HCT116 (cell line): ENCODE measurements around the gene SURF6. TPM values are rescaled to one million over a fixed set of nuclear protein-coding genes. Genes with fewer than 3 reads are reported as not detected.

Source experiments
- ATAC-seq: fragments of 200-7000 bp; cut with Tn5 transposase; 2 replicates; pipeline ENCODE4 v1.9.1; 2020; ENCODE audit warnings: mild to moderate bottlenecking, moderate library complexity
- BruUV-seq: library from RNA; stranded (reverse); fragments of 400-500 nt; replicated peaks from 2 replicates; lab custom pipeline; 2021; lab: Mats Ljungman, UMichigan
- CTCF ChIA-PET: fragments of 300-600 bp; sonication (Branson Sonifier 250); formaldehyde crosslinking; loops from one replicate; lab custom pipeline; 2021; ENCODE audit warnings: antibody characterized with exemption; lab: Charles Lee
- POLR2A ChIA-PET: fragments of 300-600, 350-600 bp; sonication (Branson Sonifier 250); formaldehyde crosslinking; loops from one replicate; lab custom pipeline; 2021; ENCODE audit warnings: antibody characterized with exemption; lab: Charles Lee
- RAD21 ChIA-PET, 2 experiments: fragments of 300-600 bp; sonication (Branson Sonifier 250); formaldehyde crosslinking; loops; one replicate each; lab custom pipeline; 2023; ENCODE audit warnings: low total read pairs in 2 of 2; ENCODE audit not compliant: uncharacterized antibody in 2 of 2, unreplicated experiment in 2 of 2, low non-redundant PET in 1 of 2; lab: Charles Lee
- DNase-seq: peaks from one replicate; pipeline ENCODE4 v3.0.0-alpha.2; 2010; ENCODE audit warnings: low read depth, low spot score
- H2AFZ ChIP-seq: fragments of 200-600 bp; shearing (Covaris generic), sonication (generic); 2 replicates; pipeline ENCODE4 v1.6.1; 2017; ENCODE audit warnings: low read depth, mixed run types, mixed read lengths, antibody characterized with exemption, low read length; ENCODE audit not compliant: poor library complexity, severe bottlenecking
- H3K27ac ChIP-seq: 2 replicates; pipeline ENCODE4 v1.5.1; 2012; ENCODE audit warnings: low read depth, low read length
- H3K27me3 ChIP-seq: fragments of 200-600 bp; sonication (generic); 2 replicates; pipeline ENCODE4 v1.6.1; 2016; ENCODE audit warnings: mixed run types, low read length, mixed read lengths; ENCODE audit not compliant: insufficient read depth
- H3K36me3 ChIP-seq, 2 experiments: fragments of 200-500 bp in 1 of 2; fragments of 200-600 bp in 1 of 2; sonication (Bioruptor generic) in 1 of 2; sonication (generic) in 1 of 2; 2 replicates each; pipeline versions ENCODE4 v1.5.1 to v1.6.1; 2014 to 2016; ENCODE audit warnings: low read length in 2 of 2, inconsistent platforms in 1 of 2, mixed read lengths in 1 of 2, mixed run types in 1 of 2; ENCODE audit not compliant: insufficient read depth in 2 of 2, control insufficient read depth in 1 of 2
- H3K4me1 ChIP-seq, 2 experiments: fragments of 200-600 bp in 1 of 2; sonication (generic) in 1 of 2; 2 replicates each; pipeline versions ENCODE4 v1.5.1 to v1.6.1; 2012 to 2017; ENCODE audit warnings: low read length in 2 of 2, inconsistent platforms in 1 of 2, mild to moderate bottlenecking in 1 of 2, mixed read lengths in 1 of 2, mixed run types in 1 of 2, moderate library complexity in 1 of 2; ENCODE audit not compliant: insufficient read depth in 2 of 2, control insufficient read depth in 1 of 2
- H3K4me2 ChIP-seq: fragments of 200-600 bp; sonication (generic); 2 replicates; pipeline ENCODE4 v1.6.1; 2017; ENCODE audit warnings: mixed run types, low read length, mixed read lengths
- H3K4me3 ChIP-seq, 2 experiments: fragments of 200-600 bp in 1 of 2; sonication (generic) in 1 of 2; replicated peaks in 1 of 2; 2 replicates each; pipeline ENCODE4 v1.5.1; 2011 to 2016; ENCODE audit warnings: low read length in 2 of 2, control low read depth in 1 of 2, low read depth in 1 of 2, mild to moderate bottlenecking in 1 of 2, mixed read lengths in 1 of 2, mixed run types in 1 of 2
- H3K79me2 ChIP-seq: fragments of 200-600 bp; sonication (generic); 2 replicates; pipeline ENCODE4 v1.6.1; 2017; ENCODE audit warnings: mild to moderate bottlenecking, mixed run types, low read length, moderate library complexity, mixed read lengths; ENCODE audit not compliant: insufficient read depth
- H3K9ac ChIP-seq: fragments of 200-600 bp; sonication (generic); 2 replicates; pipeline ENCODE4 v1.6.1; 2016; ENCODE audit warnings: low read length, mixed read lengths
- H3K9me2 ChIP-seq: fragments of 200-600 bp; sonication (generic), shearing (Covaris generic); 2 replicates; pipeline ENCODE4 v1.6.1; 2017; ENCODE audit warnings: mixed run types, mild to moderate bottlenecking, moderate library complexity; ENCODE audit not compliant: insufficient read depth
- H3K9me3 ChIP-seq, 2 experiments: fragments of 200-500 bp in 1 of 2; fragments of 200-600 bp in 1 of 2; sonication (Bioruptor generic) in 1 of 2; sonication (generic) in 1 of 2; 2 replicates each; pipeline ENCODE4 v1.6.1; 2014 to 2017; ENCODE audit warnings: low read length in 2 of 2, mixed read lengths in 2 of 2, inconsistent platforms in 1 of 2, low read depth in 1 of 2, mild to moderate bottlenecking in 1 of 2, mixed run types in 1 of 2, moderate library complexity in 1 of 2; ENCODE audit not compliant: control insufficient read depth in 1 of 2, insufficient read depth in 1 of 2
- H4K20me1 ChIP-seq: fragments of 200-600 bp; sonication (generic), shearing (Covaris generic); 2 replicates; pipeline ENCODE4 v1.6.1; 2017; ENCODE audit warnings: mixed run types, mild to moderate bottlenecking, moderate library complexity; ENCODE audit not compliant: insufficient read depth
- CEBPB ChIP-seq: IDR thresholded peaks from 2 replicates; pipeline ENCODE4 v1.6.1; 2012; ENCODE audit warnings: low read depth
- ELF1 ChIP-seq: IDR thresholded peaks from 2 replicates; pipeline ENCODE4 v1.6.1; 2012; ENCODE audit warnings: low read depth, borderline replicate concordance
- EZH2 ChIP-seq: fragments of 200-600 bp; sonication (generic); IDR thresholded peaks from 2 replicates; pipeline ENCODE4 v1.6.1; 2017; ENCODE audit warnings: antibody characterized with exemption, mixed run types
- EZH2phosphoT487 ChIP-seq: fragments of 200-600 bp; IDR thresholded peaks from 2 replicates; pipeline ENCODE4 v1.6.1; 2018; ENCODE audit warnings: antibody characterized with exemption, borderline replicate concordance
- FOSL1 ChIP-seq: IDR thresholded peaks from 2 replicates; pipeline ENCODE4 v1.6.1; 2012; ENCODE audit warnings: low read depth
- JUND ChIP-seq: IDR thresholded peaks from 2 replicates; pipeline ENCODE4 v1.6.1; 2012
- POLR2A ChIP-seq: IDR thresholded peaks from 2 replicates; pipeline ENCODE4 v1.7.0; 2011; ENCODE audit warnings: borderline replicate concordance; ENCODE audit not compliant: insufficient read depth, insufficient read length; ENCODE audit errors: extremely low read depth
- SIN3A ChIP-seq: IDR thresholded peaks from 2 replicates; pipeline ENCODE4 v1.6.1; 2012; ENCODE audit warnings: low read depth
- SP1 ChIP-seq: IDR thresholded peaks from 2 replicates; pipeline ENCODE4 v1.6.1; 2012; ENCODE audit warnings: low read depth
- ZNF274 ChIP-seq: fragments of 200-500 bp; sonication (Bioruptor generic); IDR thresholded peaks from 2 replicates; pipeline ENCODE4 v1.6.1; 2014; ENCODE audit warnings: mild to moderate bottlenecking, low read depth, low read length, inconsistent platforms
- intact Hi-C: fragments of 100-400 bp; cut with micrococcal nuclease; formaldehyde crosslinking; loops from 2 replicates; pipeline ENCODE4 v1.10.0; 2022
- total RNA-seq: library from RNA; stranded (reverse); gene quantifications from one replicate; pipeline ENCODE4 v1.2.1, GENCODE V29; 2021; ENCODE audit not compliant: unreplicated experiment
- TF ChIP-seq, protein P1 (sequence below), 3 experiments: fragments of 200-600 bp in 1 of 3; sonication (generic) in 1 of 3; IDR thresholded peaks in 2 of 3; conservative IDR thresholded peaks in 1 of 3; 2 replicates each; pipeline ENCODE4 v1.5.1; 2012 to 2017; ENCODE audit warnings: low read depth in 2 of 3, low read length in 2 of 3, antibody characterized with exemption in 1 of 3, borderline replicate concordance in 1 of 3, control low read depth in 1 of 3, mild to moderate bottlenecking in 1 of 3, mixed read lengths in 1 of 3, mixed run types in 1 of 3, moderate library complexity in 1 of 3; ENCODE audit not compliant: insufficient read depth in 1 of 3
- TF ChIP-seq, protein P2 (sequence below): IDR thresholded peaks from 2 replicates; pipeline ENCODE4 v1.6.1; 2011; ENCODE audit warnings: mild to moderate bottlenecking, low read length, moderate library complexity; ENCODE audit not compliant: insufficient replicate concordance; ENCODE audit errors: extremely low read depth

SURF6 gene
- total RNA-seq, 1 experiment from 2014 or later = 30.1 TPM

DNA sequence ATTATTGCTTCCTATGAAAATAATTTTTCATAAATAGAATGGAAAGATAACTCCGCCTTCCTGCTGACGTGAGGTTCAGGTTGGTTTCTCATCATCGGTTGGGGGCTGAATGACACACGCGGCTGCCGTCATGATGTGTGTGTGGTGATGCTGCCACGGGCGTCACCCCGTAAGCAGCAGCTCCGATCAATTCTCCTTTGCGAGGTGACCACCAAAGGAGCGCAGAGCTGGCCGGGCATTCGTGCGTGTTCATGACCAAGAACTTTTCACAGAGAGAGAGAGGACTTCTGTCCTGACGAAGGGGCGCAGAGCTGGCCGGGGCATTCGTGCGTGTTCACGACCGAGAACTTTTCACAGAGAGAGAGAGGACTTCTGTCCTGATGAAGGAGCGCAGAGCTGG is 30.3 kb downstream of the SURF6 start:
- ChIA-PET POLR2A (no interaction called here), CTCF (no interaction called here), RAD21 (no interaction called here)
- Histone ChIP-seq H4K20me1 (no peaks in the 10 kb centered on the region), H3K9me2 (no peaks in the 10 kb centered on the region), H3K9me3 (peaks cover 0 to 3% of the 10 kb centered on the region in 2 experiments; a peak in 1 of 4 replicates), H3K4me2 (no peak overlapping the region), H3K4me3 (no peak overlapping the region), H3K9ac (no peak overlapping the region), H3K4me1 (no peaks in the 10 kb centered on the region), H3K27ac (no peak overlapping the region), H3K36me3 (no peaks in the 10 kb centered on the region), H3K27me3 (0 out of 2 replicates have a peak, but pooled peaks cover 3% of the 10 kb centered on the region), H2AFZ (no peak overlapping the region), H3K79me2 (no peaks in the 10 kb centered on the region)
- no TSS peak for BruUV-seq
- TF ChIP-seq CEBPB (no peak), SIN3A (no peak), FOSL1 (no peak), JUND (no peak), SP1 (no peak), ZNF274 (no peak), EZH2 (no peak), ELF1 (no peak), EZH2phosphoT487 (no peak), POLR2A (no peak)
- TF ChIP-seq, protein P1, sequence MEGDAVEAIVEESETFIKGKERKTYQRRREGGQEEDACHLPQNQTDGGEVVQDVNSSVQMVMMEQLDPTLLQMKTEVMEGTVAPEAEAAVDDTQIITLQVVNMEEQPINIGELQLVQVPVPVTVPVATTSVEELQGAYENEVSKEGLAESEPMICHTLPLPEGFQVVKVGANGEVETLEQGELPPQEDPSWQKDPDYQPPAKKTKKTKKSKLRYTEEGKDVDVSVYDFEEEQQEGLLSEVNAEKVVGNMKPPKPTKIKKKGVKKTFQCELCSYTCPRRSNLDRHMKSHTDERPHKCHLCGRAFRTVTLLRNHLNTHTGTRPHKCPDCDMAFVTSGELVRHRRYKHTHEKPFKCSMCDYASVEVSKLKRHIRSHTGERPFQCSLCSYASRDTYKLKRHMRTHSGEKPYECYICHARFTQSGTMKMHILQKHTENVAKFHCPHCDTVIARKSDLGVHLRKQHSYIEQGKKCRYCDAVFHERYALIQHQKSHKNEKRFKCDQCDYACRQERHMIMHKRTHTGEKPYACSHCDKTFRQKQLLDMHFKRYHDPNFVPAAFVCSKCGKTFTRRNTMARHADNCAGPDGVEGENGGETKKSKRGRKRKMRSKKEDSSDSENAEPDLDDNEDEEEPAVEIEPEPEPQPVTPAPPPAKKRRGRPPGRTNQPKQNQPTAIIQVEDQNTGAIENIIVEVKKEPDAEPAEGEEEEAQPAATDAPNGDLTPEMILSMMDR (IDR thresholded peaks at IDR 0.05 in 2 of 3, conservative IDR thresholded peaks at IDR 0.05 in 1 of 3; ENCODE audit: borderline replicate concordance in 1 of 3, insufficient read depth in 1 of 3, low read depth in 2 of 3, low read length in 2 of 3) = no peak
- TF ChIP-seq, protein P2, sequence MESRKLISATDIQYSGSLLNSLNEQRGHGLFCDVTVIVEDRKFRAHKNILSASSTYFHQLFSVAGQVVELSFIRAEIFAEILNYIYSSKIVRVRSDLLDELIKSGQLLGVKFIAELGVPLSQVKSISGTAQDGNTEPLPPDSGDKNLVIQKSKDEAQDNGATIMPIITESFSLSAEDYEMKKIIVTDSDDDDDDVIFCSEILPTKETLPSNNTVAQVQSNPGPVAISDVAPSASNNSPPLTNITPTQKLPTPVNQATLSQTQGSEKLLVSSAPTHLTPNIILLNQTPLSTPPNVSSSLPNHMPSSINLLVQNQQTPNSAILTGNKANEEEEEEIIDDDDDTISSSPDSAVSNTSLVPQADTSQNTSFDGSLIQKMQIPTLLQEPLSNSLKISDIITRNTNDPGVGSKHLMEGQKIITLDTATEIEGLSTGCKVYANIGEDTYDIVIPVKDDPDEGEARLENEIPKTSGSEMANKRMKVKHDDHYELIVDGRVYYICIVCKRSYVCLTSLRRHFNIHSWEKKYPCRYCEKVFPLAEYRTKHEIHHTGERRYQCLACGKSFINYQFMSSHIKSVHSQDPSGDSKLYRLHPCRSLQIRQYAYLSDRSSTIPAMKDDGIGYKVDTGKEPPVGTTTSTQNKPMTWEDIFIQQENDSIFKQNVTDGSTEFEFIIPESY = no peak
- ATAC-seq (no peak), DNase-seq (no peak)
- intact Hi-C loops = no loop called here
